ENCODE results near the gene SMC3. TPM values are rescaled to one million over a fixed set of nuclear protein-coding genes. Genes with fewer than 3 reads are reported as not detected.
"Not testable (repeated sequence)": the region's sequence is repeated elsewhere in the genome, so short reads cannot be mapped to it uniquely, and the experiment has no call there.

Gene SMC3
- total RNA-seq, 1 experiment from 2014 or later, result 32.9 TPM

GRCh38 chr10:110623316-110623715, 55.8 kb downstream of the SMC3 start:
- not testable (repeated sequence) for DNase-seq (ENCODE audit: low spot score)

GRCh38 chr10:110625356-110625894, 57.9 kb downstream of the SMC3 start:
- no peak for DNase-seq (ENCODE audit: low spot score)

GRCh38 chr10:110625951-110626855, 58.7 kb downstream of the SMC3 start:
- no peak for DNase-seq (ENCODE audit: low spot score)

- DNase-seq (ENCODE audit: low spot score), result no peak
These were observed 60.7 kb downstream of the SMC3 start for GRCh38 chr10:110628161-110628560.

GRCh38 chr10:110629680-110630191, 62.2 kb downstream of the SMC3 start:
- DNase-seq (ENCODE audit: low spot score), result no peak

- no peak for DNase-seq (ENCODE audit: low spot score)
These were observed 64.4 kb downstream of the SMC3 start for GRCh38 chr10:110631934-110632333.

- DNase-seq (ENCODE audit: low spot score), result no peak
These were observed 65.2 kb downstream of the SMC3 start for GRCh38 chr10:110632591-110633215.

- DNase-seq (ENCODE audit: low spot score), result no peak
These were observed 67.2 kb downstream of the SMC3 start for GRCh38 chr10:110634527-110635209.

GRCh38 chr10:110636572-110636931, 69.1 kb downstream of the SMC3 start:
- DNase-seq (ENCODE audit: low spot score), result no peak

- peak; percentile 41 for DNase-seq (ENCODE audit: low spot score)
These were observed 69.5 kb downstream of the SMC3 start for GRCh38 chr10:110636932-110637557.

- peak; percentile 50 for DNase-seq (ENCODE audit: low spot score)
These were observed 70.1 kb downstream of the SMC3 start for GRCh38 chr10:110637558-110638053.

- DNase-seq (ENCODE audit: low spot score), result no peak
These were observed 70.8 kb downstream of the SMC3 start for GRCh38 chr10:110638319-110638718.

- not testable (repeated sequence) for DNase-seq (ENCODE audit: low spot score)
These were observed 71.6 kb downstream of the SMC3 start for GRCh38 chr10:110639046-110639445.

- DNase-seq (ENCODE audit: low spot score), result not testable (repeated sequence)
These were observed 72.4 kb downstream of the SMC3 start for GRCh38 chr10:110639858-110640257.

GRCh38 chr10:110641256-110641655, 73.8 kb downstream of the SMC3 start:
- DNase-seq (ENCODE audit: low spot score), result peak; percentile 27

GRCh38 chr10:110642204-110643034, 74.9 kb downstream of the SMC3 start:
- no peak for DNase-seq (ENCODE audit: low spot score)

GRCh38 chr10:110643035-110643652, 75.6 kb downstream of the SMC3 start:
- no peak for DNase-seq (ENCODE audit: low spot score)

- peak; percentile 26 for DNase-seq (ENCODE audit: low spot score)
These were observed 76.4 kb downstream of the SMC3 start, which contains the start of gene RBM20 for GRCh38 chr10:110643653-110644597. TSS of gene RBM20 (plus strand) at chr10:110644336. CDS start at chr10:110644455, 119 bp downstream.
